Osteocyte (in vitro differentiated cells): ENCODE measurements around the gene FNBP1. TPM values are rescaled to one million over a fixed set of nuclear protein-coding genes. Genes with fewer than 3 reads are reported as not detected.
"Not testable (repeated sequence)": the region's sequence is repeated elsewhere in the genome, so short reads cannot be mapped to it uniquely, and the experiment has no call there.

Experiments used
- DNase-seq: peaks from one replicate; pipeline ENCODE4 v3.0.0; 2021; ENCODE audit warnings: mixed read lengths; ENCODE audit not compliant: unreplicated experiment; ENCODE audit errors: extremely low spot score
- H3K27ac Mint-ChIP-seq: one replicate; pipeline ENCODE4 v1.8.0; 2021; ENCODE audit warnings: mild to moderate bottlenecking, mixed read lengths; ENCODE audit not compliant: unreplicated experiment
- H3K27me3 Mint-ChIP-seq: one replicate; pipeline ENCODE4 v1.8.0; 2021; ENCODE audit warnings: mixed read lengths; ENCODE audit not compliant: unreplicated experiment
- H3K36me3 Mint-ChIP-seq: one replicate; pipeline ENCODE4 v1.8.0; 2021; ENCODE audit warnings: mixed read lengths; ENCODE audit not compliant: unreplicated experiment
- H3K4me1 Mint-ChIP-seq: one replicate; pipeline ENCODE4 v1.8.0; 2021; ENCODE audit warnings: mixed read lengths; ENCODE audit not compliant: unreplicated experiment
- H3K4me3 Mint-ChIP-seq: one replicate; pipeline ENCODE4 v1.8.0; 2021; ENCODE audit warnings: mild to moderate bottlenecking, moderate library complexity, mixed read lengths; ENCODE audit not compliant: unreplicated experiment
- H3K9me3 Mint-ChIP-seq: one replicate; pipeline ENCODE4 v1.8.0; 2021; ENCODE audit warnings: mixed read lengths; ENCODE audit not compliant: unreplicated experiment
- CTCF ChIP-seq: fragments of 200-600 bp; sonication (generic); IDR thresholded peaks from 2 replicates; pipeline ENCODE4 v1.5.0; 2021; ENCODE audit warnings: antibody characterized with exemption, mild to moderate bottlenecking, moderate library complexity
- total RNA-seq: library from RNA; stranded (reverse); gene quantifications from 2 replicates; pipeline ENCODE4 v1.2.1, GENCODE V29; 2021

Gene FNBP1
- total RNA-seq, 1 donor from 2014 or later = 62.2 TPM

DNA sequence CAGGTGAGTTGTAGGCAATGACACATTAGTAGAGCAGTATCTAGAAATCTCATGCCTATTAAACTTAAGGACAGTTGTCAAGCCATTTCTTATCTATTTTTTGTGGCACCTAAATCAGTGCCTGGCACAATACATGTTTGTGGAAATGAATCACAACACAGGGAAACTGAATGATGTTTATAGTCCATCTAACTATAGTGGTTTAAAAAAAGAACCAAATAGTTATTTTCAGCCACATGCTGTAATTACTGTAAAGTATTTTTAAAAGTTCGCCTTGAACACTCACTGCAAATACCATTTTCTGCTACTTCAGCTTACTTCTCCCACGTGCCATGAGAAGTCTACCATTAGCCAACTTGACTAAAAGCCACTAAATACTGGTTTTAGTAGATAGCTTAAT is 21.9 kb downstream of the FNBP1 start:
- no peaks in the 10 kb centered on the region for H3K27me3 Mint-ChIP-seq
- H3K4me3 Mint-ChIP-seq = no peak overlapping the region
- H3K4me1 Mint-ChIP-seq = peaks cover 51% of the 10 kb centered on the region
- H3K36me3 Mint-ChIP-seq = peaks cover 2% of the 10 kb centered on the region
- no peak overlapping the region for H3K27ac Mint-ChIP-seq
- no peak for TF ChIP-seq CTCF
- DNase-seq = no peak
- H3K9me3 Mint-ChIP-seq = no peaks in the 10 kb centered on the region

DNA sequence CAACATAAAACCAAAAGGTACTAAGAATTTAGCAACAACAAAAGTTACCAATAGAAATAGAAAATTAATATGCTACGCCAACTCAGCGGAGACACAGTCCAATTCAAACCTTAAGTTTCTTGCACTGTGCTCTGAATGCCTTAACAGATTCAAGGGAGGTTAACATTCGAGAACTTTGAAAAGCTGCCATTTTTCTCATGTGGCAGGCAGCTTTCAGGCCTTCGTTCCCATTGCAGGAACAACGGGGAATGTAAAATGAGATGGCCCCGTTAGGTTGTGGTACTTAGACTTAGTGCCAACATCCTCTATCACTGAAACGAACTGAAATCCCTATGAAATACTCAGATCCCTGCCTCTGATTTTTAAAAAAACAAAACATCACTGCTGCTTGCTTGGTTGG is 22.4 kb downstream of the FNBP1 start:
- H3K36me3 Mint-ChIP-seq = peaks cover 2% of the 10 kb centered on the region
- no peaks in the 10 kb centered on the region for H3K27me3 Mint-ChIP-seq
- peak overlapping the region; percentile 31 for H3K27ac Mint-ChIP-seq
- no peak for DNase-seq
- TF ChIP-seq CTCF = no peak
- no peak overlapping the region for H3K4me3 Mint-ChIP-seq
- peaks cover 51% of the 10 kb centered on the region for H3K4me1 Mint-ChIP-seq
- no peaks in the 10 kb centered on the region for H3K9me3 Mint-ChIP-seq

- Mint-ChIP-seq H3K27me3 (no peaks in the 10 kb centered on the region), H3K27ac (peak overlapping the region; percentile 94), H3K4me1 (peaks cover 33% of the 10 kb centered on the region)
These were observed 24.7 kb downstream of the FNBP1 start for GRCh38 chr9:130018265-130018664.

GRCh38 chr9:130017510-130017909 is 25.5 kb downstream of the FNBP1 start:
- H3K4me3 Mint-ChIP-seq, H3K27me3 Mint-ChIP-seq, H3K36me3 Mint-ChIP-seq, H3K9me3 Mint-ChIP-seq, DNase-seq: not testable (repeated sequence)
- Mint-ChIP-seq H3K27ac (peak overlapping the region; percentile 94), H3K4me1 (peaks cover 27% of the 10 kb centered on the region)

More at GRCh38 chr9:130018265-130018664, 24.7 kb downstream of the FNBP1 start:
- Mint-ChIP-seq H3K4me3 (no peak overlapping the region), H3K36me3 (peaks cover 2% of the 10 kb centered on the region), H3K9me3 (no peaks in the 10 kb centered on the region)
- DNase-seq = no peak
- TF ChIP-seq CTCF = no peak

GRCh38 chr9:130017076-130017475 is 25.9 kb downstream of the FNBP1 start:
- no peaks in the 10 kb centered on the region for H3K27me3 Mint-ChIP-seq
- no peaks in the 10 kb centered on the region for H3K9me3 Mint-ChIP-seq
- H3K36me3 Mint-ChIP-seq = peaks cover 2% of the 10 kb centered on the region
- peak overlapping the region; percentile 94 for H3K27ac Mint-ChIP-seq
- no peak overlapping the region for H3K4me3 Mint-ChIP-seq
- no peak for TF ChIP-seq CTCF
- H3K4me1 Mint-ChIP-seq = peaks cover 26% of the 10 kb centered on the region
- DNase-seq = no peak
